HepG2 (cell line): ENCODE results near the gene CYP2A6. TPM values are rescaled to one million over a fixed set of nuclear protein-coding genes. Genes with fewer than 3 reads are reported as not detected.

ENCODE experiments used
- CAMTA2 ChIP-seq: sonication (generic); formaldehyde crosslinking; IDR thresholded peaks from 2 replicates; pipeline ENCODE4 v1.4.0; 2020; ENCODE audit warnings: mild to moderate bottlenecking, missing genetic modification reagents, borderline replicate concordance
- MTA3 ChIP-seq: sonication (generic); formaldehyde crosslinking; IDR thresholded peaks from 2 replicates; pipeline ENCODE4 v1.4.0; 2020; ENCODE audit warnings: missing genetic modification reagents
- NCOA2 ChIP-seq: sonication (generic); formaldehyde crosslinking; IDR thresholded peaks from 2 replicates; pipeline ENCODE4 v1.8.0; 2022; ENCODE audit warnings: inconsistent platforms
- PHF8 ChIP-seq: sonication (generic); formaldehyde crosslinking; IDR thresholded peaks from 2 replicates; pipeline ENCODE4 v1.5.0; 2020; ENCODE audit warnings: missing genetic modification reagents
- PPARG ChIP-seq: conservative IDR thresholded peaks from 2 replicates; pipeline ENCODE4 v1.6.1; 2016; ENCODE audit warnings: missing biosample characterization, missing genetic modification reagents
- SIX1 ChIP-seq: sonication (generic); formaldehyde crosslinking; IDR thresholded peaks from 2 replicates; pipeline ENCODE4 v1.4.0; 2020; ENCODE audit warnings: missing genetic modification reagents, borderline replicate concordance
- STAG1 ChIP-seq: sonication (generic); formaldehyde crosslinking; IDR thresholded peaks from 2 replicates; pipeline ENCODE4 v1.4.0; 2020; ENCODE audit warnings: missing genetic modification reagents
- TFDP1 ChIP-seq: IDR thresholded peaks from 2 replicates; pipeline ENCODE4 v1.6.1; 2016; ENCODE audit warnings: missing compliant biosample characterization, missing genetic modification reagents, borderline replicate concordance
- ZNF605 ChIP-seq: sonication (generic); formaldehyde crosslinking; IDR thresholded peaks from 2 replicates; pipeline ENCODE4 v1.8.0; 2022; ENCODE audit warnings: mild to moderate bottlenecking, missing genetic modification reagents
- ZNF639 ChIP-seq: conservative IDR thresholded peaks from 2 replicates; pipeline ENCODE4 v1.6.1; 2018; ENCODE audit warnings: missing genetic modification reagents
- ZNF644 ChIP-seq: IDR thresholded peaks from 2 replicates; pipeline ENCODE4 v1.6.1; 2016; ENCODE audit warnings: low read depth
- ZNF776 ChIP-seq: sonication (generic); formaldehyde crosslinking; IDR thresholded peaks from 2 replicates; pipeline ENCODE4 v1.4.0; 2020; ENCODE audit warnings: mild to moderate bottlenecking, missing genetic modification reagents
- polyA plus RNA-seq, 8 experiments: library from polyadenylated mRNA; depleted of rRNA in 3 of 8; stranded (reverse) in 7 of 8; unstranded in 1 of 8; fragments of >200 nt; fragmentation: Illumina TruSeq in 4 of 8; extraction: Trizol in 4 of 8; gene quantifications; 2 replicates each; pipeline versions ENCODE4 v1.2.1 to v1.2.3, GENCODE V29; 2011 to 2016; ENCODE audit warnings: low read depth in 4 of 8, missing spikeins in 1 of 8, mixed read lengths in 1 of 8; ENCODE audit not compliant: insufficient read depth in 1 of 8
- total RNA-seq, 5 experiments: library from RNA; depleted of rRNA; stranded (reverse); fragments of >200 nt; fragmentation: Illumina TruSeq; extraction: Trizol; gene quantifications; 2 replicates each; pipeline ENCODE4 v1.2.3, GENCODE V29; 2016; ENCODE audit warnings: low read depth in 1 of 5

The CYP2A6 gene
- total and polyA plus RNA-seq, 2 of the 13 experiments (the other 11 are each of a cell fraction or from before 2014, with no cell fraction given), result not detected

GRCh38 chr19:40797963-40798682, 52.1 kb downstream of the CYP2A6 start (continued):
- TF ChIP-seq PPARG, result no peak
- TF ChIP-seq STAG1 (CRISPR knock-in tag), result peak; percentile 62
- TF ChIP-seq TFDP1 (CRISPR knock-in tag), result peak; percentile 87
- no peak; the same call in 1 of the 2 replicates for TF ChIP-seq ZNF644
- TF ChIP-seq ZNF605, result peak; percentile 71
- no peak for TF ChIP-seq CAMTA2 (CRISPR knock-in tag)
- no peak for TF ChIP-seq ZNF639 (CRISPR knock-in tag)
- no peak for TF ChIP-seq MTA3 (CRISPR knock-in tag)
- peak; percentile 83 for TF ChIP-seq ZNF776
- no peak for TF ChIP-seq SIX1 (CRISPR knock-in tag)
- peak; percentile 45; the same call in 1 of the 2 replicates for TF ChIP-seq NCOA2 (CRISPR knock-in tag)
- TF ChIP-seq PHF8, result peak; percentile 55
